HG02588 (cell line): ENCODE data around the gene SRSF8.
"Not testable (repeated sequence)": the region's sequence is repeated elsewhere in the genome, so short reads cannot be mapped to it uniquely, and the experiment has no call there.

Experiments
- ATAC-seq: cut with Tn5 transposase; IDR thresholded peaks from one replicate; pipeline ENCODE4 v1.9.1; 2021; ENCODE audit warnings: mild to moderate bottlenecking, moderate library complexity; ENCODE audit not compliant: unreplicated experiment

The SRSF8 gene, protein sequence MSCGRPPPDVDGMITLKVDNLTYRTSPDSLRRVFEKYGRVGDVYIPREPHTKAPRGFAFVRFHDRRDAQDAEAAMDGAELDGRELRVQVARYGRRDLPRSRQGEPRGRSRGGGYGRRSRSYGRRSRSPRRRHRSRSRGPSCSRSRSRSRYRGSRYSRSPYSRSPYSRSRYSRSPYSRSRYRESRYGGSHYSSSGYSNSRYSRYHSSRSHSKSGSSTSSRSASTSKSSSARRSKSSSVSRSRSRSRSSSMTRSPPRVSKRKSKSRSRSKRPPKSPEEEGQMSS

DNA sequence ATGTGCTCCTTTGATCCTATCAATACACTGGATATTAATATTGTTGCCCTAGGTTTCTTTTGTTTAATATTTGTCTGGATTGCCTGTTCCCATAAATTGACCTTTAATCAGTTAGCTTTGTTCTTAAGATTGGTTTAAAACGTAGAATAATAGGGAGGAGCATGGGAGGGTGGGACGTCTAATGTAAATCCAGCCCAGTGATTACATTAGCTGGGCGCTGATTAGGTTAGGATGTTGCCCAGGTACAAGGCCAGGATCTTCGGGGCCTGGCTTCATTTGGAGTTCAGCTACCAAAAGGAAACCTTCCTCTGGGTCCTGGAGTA, at the start of gene SRSF8:
SRSF8 (plus strand) TSS at position 204 of the 323 bp plus-strand sequence. CDS start 308 bp downstream, outside the sequence.
- peak; percentile 36 for ATAC-seq

DNA sequence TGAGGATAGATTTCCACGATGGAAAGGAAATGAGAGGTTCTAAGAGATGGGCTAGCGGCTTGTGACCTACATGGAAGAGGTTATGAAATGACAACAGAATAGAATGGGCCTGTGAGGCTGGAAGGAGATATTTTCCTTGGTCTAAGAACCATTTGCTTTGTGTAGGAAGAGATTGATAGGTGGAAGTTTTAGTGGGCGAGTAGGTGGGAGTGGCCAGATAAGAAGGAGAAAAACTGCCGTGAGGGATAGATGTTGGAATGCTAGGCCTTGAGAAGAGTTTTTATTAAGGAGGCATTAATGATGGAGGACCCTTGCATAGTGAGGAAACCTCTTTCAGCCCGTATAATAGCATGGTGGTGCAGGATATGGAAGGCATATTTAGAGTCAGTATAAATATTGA, 45.3 kb upstream of the SRSF8 start:
- not testable (repeated sequence) for ATAC-seq

DNA sequence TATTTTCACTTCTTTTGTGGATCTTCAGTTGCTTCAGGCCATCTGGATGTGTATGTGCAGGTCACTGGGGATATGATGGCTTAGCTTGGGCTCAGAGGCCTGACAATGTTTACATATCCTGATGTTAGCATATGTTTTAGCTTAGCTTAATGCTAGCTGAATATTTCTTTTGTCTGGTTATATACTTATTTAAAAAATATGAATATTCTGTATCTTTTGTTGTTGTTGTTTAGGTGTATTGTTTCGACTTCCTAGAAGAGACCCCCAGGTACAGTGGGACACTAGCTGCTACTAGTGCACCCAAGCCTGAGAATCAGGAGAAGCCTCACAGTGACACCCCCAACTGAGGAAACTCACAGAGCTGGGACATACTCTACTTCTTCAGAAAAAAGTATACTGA, 41.8 kb upstream of the SRSF8 start, which contains the start of gene KDM4E:
KDM4E (plus strand) TSS at position 301 of the 400 bp plus-strand sequence. CDS start 300 bp downstream, outside the sequence.
- no peak for ATAC-seq

DNA sequence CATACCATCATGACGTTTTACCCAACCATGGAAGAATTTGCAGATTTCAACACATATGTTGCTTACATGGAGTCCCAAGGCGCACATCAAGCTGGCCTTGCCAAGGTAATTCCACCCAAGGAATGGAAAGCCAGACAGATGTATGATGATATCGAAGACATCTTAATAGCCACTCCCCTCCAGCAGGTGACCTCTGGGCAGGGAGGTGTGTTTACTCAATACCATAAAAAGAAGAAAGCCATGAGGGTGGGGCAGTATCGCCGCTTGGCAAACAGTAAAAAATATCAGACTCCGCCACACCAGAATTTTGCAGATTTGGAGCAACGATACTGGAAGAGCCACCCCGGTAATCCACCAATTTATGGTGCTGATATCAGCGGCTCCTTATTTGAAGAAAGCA, 41.1 kb upstream of the SRSF8 start:
- not testable (repeated sequence) for ATAC-seq

DNA sequence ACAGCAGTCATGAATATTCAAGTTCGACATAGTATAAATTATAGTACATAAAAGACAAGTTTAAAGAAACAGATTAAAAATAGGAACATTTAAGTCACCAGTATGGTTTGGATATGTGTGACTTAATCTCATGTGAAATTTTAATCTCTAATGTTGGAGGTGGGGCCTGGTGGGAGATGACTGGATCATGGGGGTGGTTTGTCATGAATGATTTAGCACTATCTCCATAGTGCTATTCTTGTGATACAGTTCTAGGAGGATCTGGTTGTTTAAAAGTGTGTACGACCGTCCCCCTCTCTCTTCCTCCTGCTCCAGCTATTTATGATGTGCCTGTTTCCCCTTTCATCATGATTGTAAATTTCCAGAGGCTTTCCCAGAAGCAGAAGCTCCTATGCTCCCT, 38.4 kb upstream of the SRSF8 start:
- no peak for ATAC-seq

DNA sequence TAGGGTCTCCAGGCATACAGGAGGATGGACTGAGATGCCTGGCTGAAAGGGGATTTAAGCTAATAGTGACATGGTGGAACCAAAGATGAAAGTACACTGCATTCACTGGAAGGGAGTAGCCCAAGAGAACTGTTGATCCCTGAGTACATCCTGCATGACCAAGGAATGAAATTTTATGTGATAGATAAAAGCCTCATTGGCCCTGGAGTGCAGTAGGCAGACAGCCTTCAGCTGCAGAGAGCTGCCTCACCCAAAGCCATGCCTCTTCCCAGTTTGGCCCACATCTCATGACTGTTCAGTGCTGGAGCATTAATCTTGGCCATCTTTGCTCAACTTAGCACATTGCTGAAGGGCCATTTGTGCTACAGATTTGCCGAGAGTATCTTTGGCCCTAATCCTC, 33.7 kb upstream of the SRSF8 start:
- no peak for ATAC-seq

DNA sequence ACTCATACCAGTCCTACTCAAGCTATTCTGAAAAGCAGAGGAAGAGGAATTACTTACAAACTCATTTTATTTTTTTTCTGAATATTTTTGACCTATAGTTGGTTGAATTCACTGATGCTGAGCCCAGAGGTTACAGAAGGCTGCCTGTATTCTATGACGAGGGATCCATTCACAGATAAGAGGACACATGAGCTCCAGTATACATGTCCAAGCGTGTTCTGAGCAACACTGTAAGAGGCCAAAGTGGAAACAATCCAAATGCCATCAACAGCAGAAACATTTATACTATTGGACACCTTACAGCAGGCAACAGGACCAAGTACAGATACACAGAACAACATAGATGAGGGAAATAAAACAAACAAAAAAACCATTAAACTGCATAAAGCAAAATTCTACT, 31.4 kb upstream of the SRSF8 start:
- ATAC-seq = no peak

DNA sequence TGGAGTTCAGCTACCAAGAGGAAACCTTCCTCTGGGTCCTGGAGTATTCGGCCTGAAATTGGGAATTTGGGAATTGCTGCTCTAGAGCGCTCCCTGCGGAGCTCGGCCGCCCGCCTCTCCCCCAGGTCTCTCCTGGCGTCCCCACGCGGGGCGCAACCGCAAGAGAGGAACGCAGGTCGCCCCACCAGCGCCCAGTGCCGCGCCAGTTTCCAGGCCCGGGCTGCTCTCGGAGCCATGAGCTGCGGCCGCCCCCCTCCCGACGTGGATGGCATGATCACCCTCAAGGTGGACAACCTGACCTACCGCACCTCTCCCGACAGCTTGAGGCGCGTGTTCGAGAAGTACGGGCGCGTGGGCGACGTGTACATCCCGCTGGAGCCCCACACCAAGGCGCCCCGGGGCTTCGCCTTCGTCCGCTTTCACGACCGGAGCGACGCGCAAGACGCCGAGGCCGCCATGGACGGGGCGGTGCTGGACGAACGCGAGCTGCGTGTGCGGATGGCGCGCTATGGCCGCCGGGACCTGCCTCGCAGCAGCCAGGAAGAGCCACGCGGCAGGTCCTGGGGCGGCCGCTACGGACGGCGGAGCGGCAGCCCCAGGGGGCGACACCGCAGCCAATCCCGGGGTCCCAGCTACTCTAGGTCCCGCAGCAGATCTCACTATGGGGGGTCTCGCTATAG, 29.2 kb upstream of the SRSF8 start:
- not testable (repeated sequence) for ATAC-seq

DNA sequence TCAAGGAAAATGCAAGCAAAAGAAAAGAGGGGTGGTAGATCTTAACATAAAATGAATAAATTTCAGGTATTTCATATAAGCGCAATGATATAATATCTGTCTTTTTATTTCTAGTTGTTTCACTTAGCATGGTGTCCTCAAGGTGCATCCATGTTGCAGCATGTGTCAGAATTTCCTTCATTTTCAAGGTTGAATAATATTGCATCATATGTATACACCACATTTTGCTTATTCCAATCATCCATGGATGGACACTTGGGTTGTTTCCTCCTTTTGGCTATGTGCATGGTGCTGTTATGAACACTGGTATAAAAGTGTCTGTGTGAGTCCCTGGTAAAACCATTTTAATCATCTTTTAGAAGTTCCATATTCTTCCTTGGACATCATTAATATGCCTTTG, 24.5 kb upstream of the SRSF8 start:
- no peak for ATAC-seq

DNA sequence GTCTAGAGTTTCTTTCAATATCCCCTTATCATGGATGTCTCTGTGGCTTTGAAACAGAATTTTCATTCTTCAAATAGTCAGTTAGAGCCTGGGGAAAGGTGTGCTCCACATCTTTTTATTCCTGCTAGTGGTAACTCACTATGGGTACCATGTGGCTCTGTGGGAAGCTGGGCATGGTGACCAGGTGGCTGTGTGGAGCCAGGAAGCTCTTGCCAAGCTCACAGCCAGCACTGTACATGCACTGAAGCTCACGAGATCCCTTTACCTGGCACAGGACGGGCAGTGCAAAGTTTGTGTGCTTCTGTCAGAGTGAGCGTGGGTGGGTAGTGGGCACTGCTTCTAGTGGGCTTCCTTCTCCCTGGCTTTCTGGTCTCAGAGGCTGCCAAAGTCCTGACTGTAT, 23.8 kb upstream of the SRSF8 start:
- no peak for ATAC-seq

DNA sequence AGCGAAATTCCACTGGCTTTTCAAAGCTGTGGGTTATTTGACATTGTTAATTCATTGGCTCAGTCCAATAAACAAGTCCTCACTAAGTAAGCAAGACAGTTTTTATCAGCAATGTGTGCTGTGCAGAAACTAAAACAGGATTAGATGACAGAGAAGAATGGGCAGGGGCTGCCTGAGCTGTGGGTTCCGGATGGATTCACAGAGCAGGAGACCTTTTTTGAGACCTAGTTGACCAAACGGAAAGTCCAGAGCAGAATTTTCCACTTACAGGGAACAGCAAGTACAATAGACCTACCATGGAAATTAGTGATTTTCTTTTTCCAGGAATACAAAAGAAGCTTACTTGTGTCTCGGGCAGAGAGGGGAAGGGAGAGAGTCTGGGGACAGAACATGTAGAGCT, 22.7 kb upstream of the SRSF8 start:
- ATAC-seq = no peak

DNA sequence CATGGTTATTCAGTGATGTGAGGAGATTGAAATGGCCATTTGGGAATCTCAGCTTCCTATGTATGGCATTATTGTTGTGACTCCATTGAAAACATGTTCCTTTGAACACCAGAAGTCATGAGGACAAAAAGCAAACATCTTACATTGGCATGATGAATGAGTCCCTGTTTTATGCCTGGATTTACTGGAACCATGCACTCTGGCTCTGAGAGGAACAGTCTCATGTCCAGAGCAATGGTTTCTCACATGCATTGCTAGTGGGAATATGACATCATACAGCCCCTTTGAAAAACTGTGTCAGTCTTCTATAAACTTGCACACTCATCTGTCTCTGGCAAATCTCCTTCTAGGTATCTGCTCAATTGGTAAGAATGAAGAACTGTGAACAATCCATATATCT, 20.9 kb upstream of the SRSF8 start:
- ATAC-seq = no peak

DNA sequence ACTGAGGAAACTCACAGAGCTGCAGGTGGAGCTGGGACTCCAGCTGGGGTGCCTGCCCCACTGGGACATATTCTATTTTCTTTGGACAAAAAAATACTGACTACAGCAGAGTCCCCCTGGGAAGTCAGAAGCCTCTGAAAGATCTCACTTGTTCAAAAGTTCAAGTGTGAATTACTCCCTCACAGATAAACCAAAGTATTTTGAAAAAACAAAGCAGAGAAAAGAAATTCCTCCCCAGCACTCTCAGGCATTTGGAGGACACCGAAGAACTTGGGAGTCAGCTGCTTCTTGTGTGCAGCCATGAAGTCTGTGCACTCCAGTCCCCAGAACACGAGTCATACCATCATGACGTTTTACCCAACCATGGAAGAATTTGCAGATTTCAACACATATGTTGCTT, 17.6 kb upstream of the SRSF8 start, which contains the start of gene KDM4F:
KDM4F (plus strand) TSS at position 301 of the 400 bp plus-strand sequence.
- not testable (repeated sequence) for ATAC-seq

DNA sequence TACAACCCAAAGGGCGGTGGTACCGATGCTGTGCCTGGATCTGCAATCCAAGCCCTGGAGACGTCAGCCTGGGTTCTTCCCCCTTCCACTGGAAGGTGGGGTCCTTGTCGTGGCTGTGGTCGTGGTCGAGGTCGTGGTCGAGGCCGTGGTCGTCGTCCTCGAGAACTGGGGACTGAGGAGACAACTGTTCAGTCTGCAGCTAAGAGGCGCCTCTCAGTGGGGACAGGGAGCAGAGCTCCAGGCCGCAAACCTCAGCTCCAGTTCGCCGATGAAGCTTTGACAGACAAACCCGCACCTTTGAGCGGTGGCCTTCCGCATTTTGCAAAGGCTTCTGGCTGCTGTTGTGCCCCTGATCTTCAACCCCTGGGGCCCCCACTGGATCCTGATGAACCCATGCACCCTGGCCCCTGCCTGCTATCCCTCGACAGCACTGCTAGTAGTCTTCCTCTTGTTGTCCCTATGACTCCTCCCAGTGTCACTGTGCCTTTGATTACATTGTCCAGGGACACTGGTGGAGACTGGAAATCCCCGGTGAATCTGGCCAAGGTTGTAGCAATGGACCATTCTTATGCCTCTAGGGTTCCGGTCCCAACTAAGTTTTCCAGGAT, 16.0 kb upstream of the SRSF8 start:
- no peak for ATAC-seq

DNA sequence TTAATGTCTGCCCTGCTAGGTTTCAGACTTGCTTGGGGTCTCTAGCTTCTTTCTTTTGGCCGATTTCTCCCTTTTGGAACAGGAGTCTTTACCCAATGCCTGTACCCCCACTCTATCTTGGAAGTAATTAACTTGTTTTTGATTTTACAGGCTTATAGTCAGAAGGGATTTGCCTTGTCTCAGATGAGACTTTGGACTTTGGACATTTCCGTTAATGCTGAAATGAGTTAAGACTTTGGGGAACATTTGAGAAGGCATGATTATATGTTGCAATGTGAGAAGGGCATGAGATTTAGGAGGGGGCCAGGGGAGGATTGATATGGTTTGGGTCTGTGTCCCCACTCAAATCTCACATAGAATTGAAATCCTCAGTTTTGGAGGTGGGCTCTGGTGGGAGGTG, 12.4 kb upstream of the SRSF8 start:
- no peak for ATAC-seq

DNA sequence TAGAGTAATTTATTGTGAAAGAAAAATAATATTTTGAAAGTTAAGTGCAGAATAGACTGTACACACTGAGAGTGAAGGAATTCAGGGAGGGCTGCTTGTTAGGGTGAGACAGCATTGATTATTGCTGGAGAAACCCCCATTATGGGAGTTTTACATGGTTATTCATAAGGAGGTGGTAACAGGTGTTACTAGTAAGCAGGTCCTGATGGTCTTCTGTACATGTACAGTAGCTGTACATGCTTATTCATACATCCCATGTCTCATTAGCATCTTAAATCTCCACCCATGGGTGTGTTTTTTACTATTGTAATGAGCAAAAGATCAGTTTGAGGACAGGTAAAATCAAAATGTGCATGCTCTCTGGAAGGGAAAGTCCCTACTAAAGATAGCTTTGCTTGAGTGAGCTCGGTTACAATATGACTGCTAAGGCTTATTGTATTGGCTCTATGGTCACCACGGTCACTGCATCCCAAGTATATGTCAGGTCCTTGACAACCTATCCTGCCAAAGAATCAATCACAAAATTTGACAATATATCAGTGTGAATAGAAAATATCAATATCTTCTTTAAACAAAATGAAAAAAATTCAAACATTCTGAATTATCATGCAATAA, 11.3 kb upstream of the SRSF8 start:
- ATAC-seq = peak; percentile 89

DNA sequence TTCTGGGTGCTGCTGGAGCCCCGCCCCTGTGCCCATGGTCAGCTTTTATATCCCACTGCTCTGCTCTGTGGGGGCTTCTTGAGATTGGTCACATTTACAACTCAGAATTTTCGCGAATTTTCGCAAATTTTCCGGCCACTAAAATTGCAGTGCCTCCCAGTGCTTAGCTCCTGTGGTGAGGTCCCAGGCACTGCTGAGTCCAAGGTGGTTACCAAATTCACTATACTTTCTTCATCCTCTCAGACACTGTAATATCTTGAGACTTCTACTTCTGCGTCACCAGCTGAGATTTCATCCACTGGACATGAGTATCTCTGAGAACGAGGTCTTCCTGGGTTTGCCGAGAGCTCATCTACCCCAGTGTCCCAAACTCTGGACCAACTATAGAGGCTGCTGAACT, 8.8 kb upstream of the SRSF8 start:
- ATAC-seq = no peak

DNA sequence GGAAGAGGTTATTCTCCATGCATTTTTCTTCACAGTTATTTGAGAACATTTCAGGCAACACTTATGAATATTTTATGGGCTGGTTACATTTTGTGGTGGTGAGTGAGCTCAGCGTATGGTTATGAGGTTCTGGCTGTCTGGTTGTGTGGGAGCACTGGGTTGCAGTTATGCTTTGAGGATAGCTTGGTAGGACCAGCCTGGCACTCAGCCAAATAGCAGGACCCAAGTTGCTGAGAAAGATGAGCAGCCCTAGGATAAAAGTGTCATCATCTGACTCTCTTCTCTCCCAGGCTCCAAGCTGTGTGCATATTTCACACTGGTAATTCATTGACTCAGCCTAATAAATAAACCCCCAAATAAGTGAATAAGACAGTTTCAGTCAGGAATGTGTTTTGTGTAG, 8.1 kb upstream of the SRSF8 start:
- ATAC-seq = no peak

DNA sequence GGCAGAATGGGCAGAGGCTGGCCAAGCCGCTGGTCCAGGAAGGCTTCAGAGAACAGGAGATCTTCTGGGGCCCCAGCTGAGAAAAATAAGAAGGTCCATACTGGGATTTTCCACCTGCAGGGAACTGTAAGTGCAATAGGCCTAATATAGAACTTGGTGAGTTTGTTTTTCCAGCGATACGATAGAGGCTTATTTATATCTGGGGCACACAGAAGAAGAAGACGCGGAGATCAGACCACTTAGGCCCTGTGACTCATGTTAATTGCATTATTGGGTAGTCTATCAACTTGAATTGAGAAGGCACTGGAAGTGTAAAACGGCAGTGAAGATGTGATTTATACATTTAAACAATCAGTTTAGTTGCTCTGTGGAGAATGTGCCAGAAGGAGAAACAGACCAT, 7.7 kb upstream of the SRSF8 start:
- no peak for ATAC-seq

DNA sequence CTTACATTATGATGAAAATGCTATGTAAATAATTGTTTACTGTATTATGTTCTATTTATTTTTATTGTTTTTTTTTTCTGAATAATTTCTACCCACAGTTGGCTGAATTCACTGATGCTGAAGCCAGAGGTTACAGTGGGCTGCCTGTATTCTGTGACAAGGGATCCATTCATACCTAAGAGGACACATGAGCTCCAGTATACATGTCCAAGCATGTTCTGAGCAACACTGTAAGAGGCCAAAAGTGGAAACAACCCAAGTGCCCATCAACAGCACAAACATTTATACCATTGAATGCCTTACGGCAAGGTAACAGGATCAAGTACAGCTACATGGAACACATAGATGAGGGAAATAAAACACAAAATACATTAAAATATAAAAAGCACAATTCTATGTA, 1.4 kb upstream of the SRSF8 start:
- ATAC-seq = no peak

DNA sequence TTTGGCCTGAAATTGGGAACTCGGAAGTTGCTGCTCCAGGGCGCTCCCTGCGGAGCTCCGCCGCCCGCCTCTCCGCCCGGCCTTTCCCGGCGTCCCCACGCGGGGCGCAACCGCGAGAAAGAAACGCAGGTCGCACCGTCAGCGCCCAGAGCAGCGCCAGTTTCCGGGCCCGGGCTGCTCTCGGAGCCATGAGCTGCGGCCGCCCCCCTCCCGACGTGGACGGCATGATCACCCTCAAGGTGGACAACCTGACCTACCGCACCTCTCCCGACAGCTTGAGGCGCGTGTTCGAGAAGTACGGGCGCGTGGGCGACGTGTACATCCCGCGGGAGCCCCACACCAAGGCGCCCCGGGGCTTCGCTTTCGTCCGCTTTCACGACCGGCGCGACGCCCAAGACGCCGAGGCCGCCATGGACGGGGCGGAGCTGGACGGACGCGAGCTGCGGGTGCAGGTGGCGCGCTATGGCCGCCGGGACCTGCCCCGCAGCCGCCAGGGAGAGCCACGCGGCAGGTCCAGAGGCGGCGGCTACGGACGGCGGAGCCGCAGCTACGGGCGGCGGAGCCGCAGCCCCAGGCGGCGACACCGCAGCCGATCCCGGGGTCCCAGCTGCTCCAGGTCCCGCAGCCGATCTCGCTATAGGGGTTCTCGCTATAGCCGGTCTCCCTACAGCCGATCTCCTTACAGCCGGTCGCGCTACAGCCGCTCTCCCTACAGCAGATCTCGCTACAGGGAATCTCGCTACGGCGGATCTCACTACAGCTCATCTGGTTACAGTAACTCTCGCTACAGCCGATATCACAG, 521 bp downstream of the SRSF8 start:
- peak; percentile 67 for ATAC-seq
